Measurements from ENCODE around the gene FIBIN. TPM values are rescaled to one million over a fixed set of nuclear protein-coding genes. Genes with fewer than 3 reads are reported as not detected.

The FIBIN gene
- total RNA-seq, 1 experiment from 2014 or later: not detected

- no peak for TF ChIP-seq CTCF (IDR thresholded peaks at IDR 0.05 in 2 of 3, conservative IDR thresholded peaks at IDR 0.05 in 1 of 3; ENCODE audit: borderline replicate concordance in 1 of 3, insufficient read depth in 1 of 3, low read depth in 2 of 3, low read length in 2 of 3)
- no peak for TF ChIP-seq ATF3 (IDR thresholded peaks at IDR 0.05)
- TF ChIP-seq EZH2phosphoT487 (IDR thresholded peaks at IDR 0.05; ENCODE audit: borderline replicate concordance): no peak
- TF ChIP-seq JUND (IDR thresholded peaks at IDR 0.05): no peak
- TF ChIP-seq EZH2 (IDR thresholded peaks at IDR 0.05): no peak
- TF ChIP-seq TCF7L2 (IDR thresholded peaks at IDR 0.05; ENCODE audit: borderline replicate concordance, extremely low read depth, insufficient read depth, insufficient read length): no peak
- TF ChIP-seq ZNF274 (IDR thresholded peaks at IDR 0.05; ENCODE audit: low read depth, low read length): no peak
- no peak for TF ChIP-seq ZBTB33 (IDR thresholded peaks at IDR 0.05; ENCODE audit: extremely low read depth, insufficient replicate concordance, low read length)
- no peak for TF ChIP-seq FOSL1 (IDR thresholded peaks at IDR 0.05; ENCODE audit: low read depth)
- no peak for TF ChIP-seq POLR2A (IDR thresholded peaks at IDR 0.05; ENCODE audit: borderline replicate concordance, extremely low read depth, insufficient read depth, insufficient read length)
- TF ChIP-seq SP1 (IDR thresholded peaks at IDR 0.05; ENCODE audit: low read depth): no peak
These were observed 32.2 kb downstream of the FIBIN start (continued) for GRCh38 chr11:27025957-27026733.
